GM19351 (cell line): ENCODE data around the gene IPP.
"Not testable (repeated sequence)": the region's sequence is repeated elsewhere in the genome, so short reads cannot be mapped to it uniquely, and the experiment has no call there.

Experiments used
- ATAC-seq: cut with Tn5 transposase; IDR thresholded peaks from one replicate; pipeline ENCODE4 v1.9.1; 2021; ENCODE audit warnings: mild to moderate bottlenecking, moderate library complexity; ENCODE audit not compliant: unreplicated experiment

Gene IPP

DNA sequence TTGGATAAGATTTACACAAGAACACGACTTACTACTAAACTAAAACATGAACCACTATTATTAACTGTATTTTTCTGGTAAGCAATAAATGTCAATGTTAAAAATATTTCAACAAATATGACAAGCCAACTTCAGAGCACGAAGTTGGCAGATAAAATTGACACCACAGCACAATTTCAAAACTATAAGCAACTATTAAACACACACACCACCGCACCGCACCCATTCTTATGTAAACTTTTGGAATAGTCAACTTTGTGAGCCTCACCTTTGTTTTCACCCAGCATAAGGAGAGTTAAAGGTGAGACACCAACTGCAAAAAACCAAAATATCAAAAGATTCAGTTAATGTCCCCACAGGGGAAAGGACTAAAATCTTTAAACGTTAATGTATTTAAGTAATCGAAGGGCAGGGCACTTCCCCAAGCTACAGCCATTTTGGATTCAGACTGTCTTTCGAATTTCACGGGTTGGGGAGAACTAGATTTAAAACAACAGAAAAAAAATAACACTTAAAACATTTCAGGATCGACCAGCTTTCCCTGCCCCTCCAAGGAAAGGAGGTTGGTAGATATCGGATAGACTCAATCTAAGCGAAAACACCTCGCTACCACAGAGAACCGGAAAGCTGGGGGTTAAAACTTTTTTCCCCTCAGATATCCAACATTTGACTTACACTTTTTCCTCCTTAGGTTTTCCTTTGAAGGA is 65.0 kb downstream of the IPP start:
- no peak for ATAC-seq

DNA sequence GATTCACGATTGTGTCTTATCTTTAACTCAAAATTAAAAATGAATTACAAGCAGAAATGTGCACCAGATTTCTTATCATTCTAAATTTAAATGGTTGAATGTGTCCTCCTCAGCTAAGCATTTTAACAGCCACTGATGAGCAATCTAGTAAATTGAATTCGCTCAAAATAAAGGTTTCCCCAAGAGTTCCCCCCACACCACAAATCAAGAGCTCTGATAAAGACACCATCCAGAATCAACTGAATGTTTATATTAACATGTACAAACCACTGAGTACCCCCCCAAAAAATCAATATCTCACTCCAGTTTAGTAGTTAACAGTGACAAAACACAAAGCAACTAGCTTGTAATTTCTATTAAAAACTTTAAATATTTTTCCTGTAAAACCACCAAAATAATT is 66.1 kb downstream of the IPP start:
- ATAC-seq = no peak

DNA sequence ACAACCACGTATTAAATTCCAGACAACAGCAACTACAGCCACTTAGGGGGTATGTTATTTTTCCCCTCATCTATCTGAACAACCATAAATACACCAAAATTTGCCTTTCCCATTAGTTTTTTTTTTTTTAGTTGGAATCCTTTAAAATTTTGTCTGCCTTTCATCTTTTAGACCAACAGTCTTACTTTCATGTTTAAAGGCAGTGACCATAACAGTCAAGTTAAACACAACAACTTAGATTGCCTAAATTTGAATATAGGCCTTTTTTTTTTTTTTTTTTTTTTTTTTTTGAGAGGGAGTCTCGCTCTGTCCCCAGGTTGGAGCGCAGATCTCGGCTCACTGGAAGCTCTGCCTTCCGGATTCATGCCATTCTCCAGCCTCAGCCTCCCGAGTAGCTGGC is 67.5 kb downstream of the IPP start:
- no peak for ATAC-seq

DNA sequence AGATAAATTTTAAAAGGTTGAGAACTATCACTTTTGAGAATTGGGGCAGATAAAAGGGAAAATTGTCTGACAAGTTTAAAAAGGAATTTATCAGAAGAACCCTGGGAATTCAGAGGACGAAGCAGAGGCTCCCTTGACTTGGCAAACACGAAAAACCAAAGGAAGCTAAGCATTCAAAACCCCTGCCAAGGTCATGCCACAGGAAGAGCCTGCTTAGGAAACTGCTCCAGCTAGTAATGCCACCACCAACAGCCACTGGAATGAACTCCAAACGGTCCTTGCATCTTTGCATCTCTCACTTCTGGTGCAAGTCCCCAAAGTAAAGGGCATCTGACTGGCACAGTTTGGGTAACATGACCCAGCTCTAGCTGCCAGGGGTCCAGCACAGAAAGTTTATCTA is 71.3 kb downstream of the IPP start:
- ATAC-seq = no peak

DNA sequence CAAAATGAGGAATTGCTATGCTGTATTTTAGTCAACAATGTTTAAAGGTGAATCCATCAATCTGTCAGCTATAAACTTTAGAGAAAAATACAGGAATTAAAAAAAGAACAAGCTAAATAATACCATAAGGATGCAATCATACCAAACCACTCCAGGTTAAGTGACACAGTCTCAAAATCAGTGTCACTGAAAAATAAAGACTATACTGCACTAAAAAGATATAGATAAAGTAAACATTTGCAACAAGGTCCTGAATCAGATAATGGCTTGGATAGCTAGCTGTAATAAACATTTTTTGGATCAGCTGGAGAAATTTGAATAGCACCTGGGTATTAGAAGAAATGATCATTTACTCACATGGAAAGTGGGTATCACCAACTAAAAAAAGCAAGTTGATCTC is 72.0 kb downstream of the IPP start:
- ATAC-seq = no peak

GRCh38 chr1:45677751-45678245 is 72.7 kb downstream of the IPP start:
- no peak for ATAC-seq

DNA sequence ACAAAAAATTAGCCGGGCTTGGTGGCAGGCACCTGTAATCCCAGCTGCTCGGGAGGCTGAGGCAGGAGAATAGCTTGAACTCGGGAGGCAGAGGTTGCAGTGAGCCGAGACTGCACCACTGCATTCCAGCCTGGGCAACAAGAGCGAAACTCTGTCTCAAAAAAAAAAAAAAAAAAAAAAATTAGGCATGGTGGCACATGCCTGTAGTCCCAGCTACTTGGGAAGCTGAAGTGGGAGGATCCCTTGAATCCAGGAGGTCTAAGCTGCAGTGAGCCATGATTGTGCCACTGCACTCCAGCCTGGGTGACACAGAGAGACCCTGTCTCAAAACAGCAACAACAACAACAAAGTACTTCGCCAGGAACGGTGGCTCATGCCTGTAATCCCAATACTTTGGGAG is 73.9 kb downstream of the IPP start:
- ATAC-seq = not testable (repeated sequence)

GRCh38 chr1:45674478-45674877 is 76.0 kb downstream of the IPP start:
- no peak for ATAC-seq

DNA sequence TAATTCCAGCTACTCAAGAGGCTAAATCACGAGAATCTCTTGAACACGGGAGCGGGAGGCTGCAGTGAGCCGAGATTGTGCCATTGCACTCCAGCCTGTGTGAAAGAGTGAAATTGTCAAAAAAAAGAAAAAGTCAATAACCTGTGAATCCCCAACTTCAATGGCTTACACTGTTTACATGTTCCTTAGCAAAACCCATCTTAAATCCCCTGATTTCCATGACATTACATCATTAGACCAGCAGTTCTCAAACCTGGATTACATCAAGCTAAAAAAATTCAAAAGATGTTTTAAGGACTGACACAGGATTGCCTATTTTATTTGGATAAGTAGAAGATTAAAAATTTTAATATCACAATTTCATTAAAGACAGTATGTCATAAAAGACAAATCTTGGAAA is 76.5 kb downstream of the IPP start:
- no peak for ATAC-seq

DNA sequence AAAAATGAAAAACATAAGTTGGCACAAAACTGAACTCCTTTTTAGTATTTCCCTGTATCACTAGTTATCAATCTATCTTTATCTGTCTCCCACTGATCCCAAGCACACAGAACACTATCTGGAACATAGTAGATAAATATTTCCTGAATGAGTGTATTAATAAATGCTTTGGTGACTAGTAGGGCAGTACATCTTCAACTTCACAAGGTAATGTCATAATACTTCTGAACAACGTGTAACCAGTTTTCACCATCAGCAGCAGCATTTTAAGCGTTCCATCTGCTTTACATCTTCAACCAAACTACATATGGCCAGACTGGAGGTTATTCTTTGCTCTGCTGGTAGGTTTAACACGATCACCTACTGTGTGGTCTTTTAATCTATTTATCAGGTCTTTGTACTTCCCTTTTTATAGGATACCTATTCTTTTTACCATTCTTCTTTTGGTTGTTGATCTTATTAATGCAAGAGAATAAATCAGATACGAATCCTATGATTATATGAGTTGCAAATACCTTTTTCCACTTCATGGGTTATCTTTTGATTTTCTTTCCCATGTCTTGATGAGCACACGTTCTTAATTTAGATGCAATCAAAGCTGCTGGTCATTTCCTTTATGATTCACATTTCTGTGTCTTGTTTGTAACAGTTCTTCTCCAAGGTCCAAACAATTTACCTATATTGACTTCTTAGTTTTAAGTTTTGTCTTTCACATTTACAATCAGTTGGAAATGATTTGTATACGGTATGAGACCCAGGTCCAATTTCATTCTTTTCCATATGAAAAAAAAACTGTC is 80.4 kb downstream of the IPP start:
- no peak for ATAC-seq

GRCh38 chr1:45669379-45669778 is 81.1 kb downstream of the IPP start:
- no peak for ATAC-seq

GRCh38 chr1:45668526-45668925 is 81.9 kb downstream of the IPP start:
- ATAC-seq = no peak

- ATAC-seq = no peak
Observed at GRCh38 chr1:45667321-45668111, 82.9 kb downstream of the IPP start.

- no peak for ATAC-seq
Observed at GRCh38 chr1:45666836-45667235, 83.6 kb downstream of the IPP start.

DNA sequence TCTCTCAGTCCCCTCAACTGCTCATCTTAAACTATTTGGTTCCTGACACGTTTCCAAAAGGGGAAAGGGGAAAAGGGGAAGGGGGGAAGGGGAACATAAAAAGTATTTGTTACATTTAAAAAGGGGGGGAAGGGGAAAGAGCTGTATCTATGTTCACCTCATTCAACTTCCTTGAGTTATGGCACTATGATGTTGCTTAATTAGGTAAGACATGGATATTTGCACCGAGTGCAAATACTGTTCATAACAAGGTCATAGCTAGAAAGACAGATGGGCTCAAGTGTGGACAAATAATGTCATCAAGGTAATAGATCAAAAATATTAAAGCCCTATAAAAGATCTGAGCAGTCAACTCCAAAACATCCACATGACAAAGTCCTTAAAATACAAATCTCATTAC is 90.1 kb downstream of the IPP start:
- no peak for ATAC-seq

DNA sequence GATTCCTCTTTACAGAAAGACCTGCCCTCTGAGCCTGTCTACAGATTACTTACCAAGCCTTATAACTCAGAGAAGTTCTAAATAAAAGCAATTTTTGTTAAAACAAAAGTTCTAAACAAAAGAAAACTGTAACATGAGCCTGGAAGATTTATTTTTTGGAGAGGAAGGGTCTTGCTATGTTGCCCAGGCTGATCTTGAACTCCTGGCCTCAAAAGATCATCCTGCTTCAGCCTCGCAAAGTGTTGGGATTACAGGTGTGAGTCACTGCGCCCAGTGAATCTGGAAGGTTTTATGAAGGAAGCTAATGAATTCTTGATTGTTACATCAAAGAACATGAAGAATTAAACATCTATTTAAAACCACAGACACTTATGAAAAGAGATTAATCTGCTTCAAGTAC is 91.2 kb downstream of the IPP start:
- ATAC-seq = no peak

DNA sequence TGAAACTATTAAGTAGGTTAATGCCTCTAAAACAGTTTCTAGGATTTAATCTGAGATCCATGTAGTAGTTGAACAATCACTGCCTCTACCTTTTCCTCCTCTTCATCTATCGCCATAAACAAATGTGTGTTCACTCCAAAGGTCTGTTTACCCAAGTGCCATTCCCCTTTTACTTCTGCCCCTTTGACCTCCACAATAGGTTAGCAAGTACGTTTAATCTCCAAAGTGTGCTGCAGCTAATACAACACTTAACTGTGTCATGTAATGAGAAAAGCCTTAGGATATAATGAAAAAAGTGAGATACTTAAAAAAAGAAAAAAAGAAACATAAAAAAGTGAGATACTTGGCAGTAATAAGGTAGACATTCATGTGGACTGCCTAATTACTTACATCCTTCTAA is 92.3 kb downstream of the IPP start:
- ATAC-seq = no peak

DNA sequence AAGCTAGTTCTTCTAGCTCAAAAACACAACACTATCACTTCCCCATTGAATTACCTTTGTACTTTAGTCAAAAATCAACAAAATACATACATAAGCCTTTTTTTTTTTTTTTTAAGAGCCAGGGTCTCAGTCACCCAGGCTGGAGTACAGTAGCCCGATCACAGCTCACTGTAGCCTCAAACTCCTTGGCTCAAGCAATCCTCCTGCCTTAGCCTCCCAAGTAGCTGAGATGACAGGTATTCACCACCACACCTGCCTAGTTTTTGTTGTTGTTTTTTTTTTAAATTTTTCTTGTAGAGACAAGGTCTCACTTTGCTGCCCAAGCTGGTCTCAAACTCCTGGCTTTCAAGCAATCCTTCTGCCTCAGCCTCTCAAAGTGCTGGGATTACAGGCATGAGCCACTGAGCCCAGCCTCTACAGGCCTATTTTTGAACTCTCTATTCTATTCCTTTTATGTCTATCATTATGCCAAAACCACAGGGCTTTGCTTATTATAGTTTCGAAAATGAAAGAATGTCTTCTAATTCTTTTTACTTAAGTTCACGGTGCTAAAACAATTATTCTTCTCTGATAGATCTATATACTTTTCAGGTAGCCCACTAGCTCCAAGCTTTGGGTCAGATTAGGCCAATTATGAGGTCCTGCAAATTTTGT is 93.8 kb downstream of the IPP start:
- ATAC-seq = no peak

GRCh38 chr1:45654540-45655280 is 95.7 kb downstream of the IPP start:
- no peak for ATAC-seq
